GM21825 (cell line): ENCODE data around the gene SLC15A3.

Experiments
- ATAC-seq: cut with Tn5 transposase; IDR thresholded peaks from one replicate; pipeline ENCODE4 v1.9.1; 2021; ENCODE audit warnings: mild to moderate bottlenecking, moderate library complexity; ENCODE audit not compliant: unreplicated experiment

The SLC15A3 gene

DNA sequence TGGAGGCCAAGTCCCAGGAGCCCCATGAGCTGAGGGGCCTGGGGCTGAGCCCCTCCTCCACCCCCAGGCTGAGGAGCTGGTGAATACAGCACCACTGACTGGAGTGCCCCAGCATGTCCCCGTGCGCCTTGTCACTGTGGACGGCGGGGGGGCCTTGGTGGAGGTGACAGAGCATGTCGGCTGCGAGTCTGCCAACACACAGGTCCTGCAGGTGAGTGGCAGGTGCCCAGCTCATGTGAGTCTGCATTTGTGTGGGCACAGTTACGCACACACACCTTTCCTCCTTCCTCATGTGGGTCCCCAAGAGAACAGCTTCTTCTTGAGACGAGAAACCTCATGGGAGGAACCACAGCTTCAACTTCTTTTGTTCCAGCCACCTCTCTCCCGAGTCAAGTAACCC lies 20.1 kb downstream of the SLC15A3 start:
- ATAC-seq: no peak

DNA sequence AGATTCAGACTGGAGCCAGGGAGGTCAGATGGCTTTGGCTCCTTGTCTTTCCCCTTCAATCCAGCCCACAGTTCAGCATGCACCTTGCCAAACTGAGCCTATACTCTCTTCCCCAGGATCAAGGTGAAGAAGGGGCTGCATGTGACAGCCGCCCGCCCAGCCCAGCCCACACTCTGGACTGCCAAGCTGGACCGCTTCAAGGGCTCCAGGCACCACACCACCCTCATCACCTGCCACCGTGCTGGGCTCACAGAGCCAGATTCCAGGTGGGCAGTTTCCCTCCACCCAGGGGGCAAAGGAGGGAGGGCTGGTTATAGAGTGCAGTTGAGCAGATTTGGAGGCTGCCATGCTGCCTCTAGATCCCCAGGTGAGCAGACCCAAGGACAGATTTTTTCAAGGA lies 21.6 kb downstream of the SLC15A3 start:
- no peak for ATAC-seq

DNA sequence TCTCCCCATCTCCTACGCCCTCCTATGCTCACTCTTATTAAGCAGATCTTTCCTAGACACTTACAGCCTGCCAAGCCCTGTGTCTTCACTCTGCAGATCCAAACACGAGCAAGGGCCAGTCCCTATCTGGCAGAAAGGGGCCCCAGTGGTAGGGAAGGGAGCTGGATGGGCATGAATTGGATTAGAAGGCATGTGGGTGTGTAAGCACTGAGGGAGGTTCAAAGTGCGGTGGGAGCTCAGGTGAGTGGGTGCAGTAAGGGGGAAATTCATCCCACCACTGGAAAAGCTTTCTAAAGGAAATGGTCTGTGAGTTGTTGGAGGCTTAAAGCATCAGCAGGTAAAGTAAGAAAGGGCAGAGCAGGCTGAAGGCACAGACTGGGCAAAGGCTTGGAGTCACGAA lies 22.2 kb downstream of the SLC15A3 start:
- ATAC-seq: no peak

DNA sequence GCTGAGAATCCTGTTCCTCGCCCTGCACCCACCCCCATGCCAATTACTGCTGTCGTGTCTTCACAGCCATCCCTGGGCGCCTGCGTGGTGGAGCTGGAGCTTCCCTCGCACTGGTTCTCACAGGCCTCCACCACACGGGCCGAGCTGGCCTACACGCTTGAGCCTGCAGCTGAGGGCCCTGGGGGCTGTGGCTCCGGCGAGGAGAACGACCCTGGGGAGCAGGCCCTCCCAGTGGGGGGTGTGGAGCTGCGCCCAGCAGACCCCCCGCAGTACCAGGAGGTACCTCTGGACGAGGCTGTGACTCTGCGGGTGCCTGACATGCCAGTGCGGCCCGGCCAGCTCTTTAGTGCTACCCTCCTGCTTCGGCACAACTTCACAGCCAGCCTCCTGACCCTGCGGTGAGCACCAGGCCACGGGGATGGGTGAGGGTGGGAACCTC lies 23.4 kb downstream of the SLC15A3 start:
- ATAC-seq: no peak

DNA sequence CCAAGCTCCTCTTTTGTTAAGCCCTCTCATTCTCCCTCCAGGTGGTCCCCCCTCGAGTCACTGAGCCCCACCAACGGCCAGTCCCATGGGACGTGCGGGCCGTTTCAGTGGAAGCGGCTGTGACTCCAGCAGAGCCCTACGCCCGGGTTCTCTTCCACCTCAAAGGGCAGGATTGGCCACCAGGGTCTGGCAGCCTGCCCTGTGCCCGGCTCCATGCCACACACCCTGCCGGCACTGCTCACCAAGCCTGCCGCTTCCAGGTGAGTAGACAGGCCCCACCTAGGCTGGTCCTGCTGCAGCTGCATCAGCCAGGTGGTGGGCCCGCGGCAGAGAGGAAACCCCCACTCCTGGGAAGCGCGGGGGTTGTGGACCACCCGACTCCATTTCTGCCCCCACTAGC lies 24.4 kb downstream of the SLC15A3 start:
- ATAC-seq: no peak

DNA sequence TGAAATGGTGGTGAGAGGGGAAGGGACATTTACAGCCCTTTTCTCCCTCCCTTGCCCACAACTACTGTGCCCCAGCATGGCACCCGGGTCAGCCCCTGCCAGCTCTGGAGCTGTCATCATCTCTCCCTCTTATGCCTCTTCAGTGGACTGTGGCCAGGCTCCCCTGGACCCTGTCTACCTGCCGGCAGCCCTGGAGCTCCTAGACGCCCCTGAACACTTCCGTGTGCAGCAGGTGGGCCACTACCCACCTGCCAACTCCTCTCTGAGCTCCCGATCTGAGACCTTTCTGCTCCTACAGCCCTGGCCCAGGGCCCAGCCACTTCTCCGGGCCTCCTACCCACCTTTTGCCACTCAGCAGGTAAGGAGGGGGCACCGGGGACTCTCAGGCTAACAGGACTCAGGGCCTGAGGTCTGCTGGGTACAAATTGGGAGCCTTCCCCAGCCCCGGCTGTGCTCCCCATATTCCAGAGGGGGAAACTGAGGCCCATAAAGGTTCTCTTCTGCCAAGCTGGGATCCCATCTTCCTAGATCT lies 24.8 kb downstream of the SLC15A3 start:
- no peak for ATAC-seq

DNA sequence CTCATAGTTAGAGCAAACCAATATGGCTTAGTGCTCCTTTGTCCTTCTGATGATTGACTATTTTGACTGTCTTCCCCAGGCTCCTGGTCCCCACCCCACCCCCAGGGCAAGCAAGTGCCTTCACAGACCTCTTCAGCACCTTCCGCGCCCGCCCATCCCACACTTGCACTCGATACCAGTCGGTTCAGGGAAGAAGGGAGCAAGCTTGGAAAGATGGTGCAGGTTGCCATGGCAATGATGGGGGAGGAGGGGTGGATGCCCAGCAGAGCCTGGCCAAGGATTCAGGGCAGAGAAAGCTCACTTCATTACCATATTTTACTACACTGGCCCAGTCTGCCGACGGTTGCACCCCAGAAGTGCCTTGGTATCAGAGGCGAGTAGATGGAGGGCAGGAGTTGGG lies 25.5 kb downstream of the SLC15A3 start:
- ATAC-seq: no peak

DNA sequence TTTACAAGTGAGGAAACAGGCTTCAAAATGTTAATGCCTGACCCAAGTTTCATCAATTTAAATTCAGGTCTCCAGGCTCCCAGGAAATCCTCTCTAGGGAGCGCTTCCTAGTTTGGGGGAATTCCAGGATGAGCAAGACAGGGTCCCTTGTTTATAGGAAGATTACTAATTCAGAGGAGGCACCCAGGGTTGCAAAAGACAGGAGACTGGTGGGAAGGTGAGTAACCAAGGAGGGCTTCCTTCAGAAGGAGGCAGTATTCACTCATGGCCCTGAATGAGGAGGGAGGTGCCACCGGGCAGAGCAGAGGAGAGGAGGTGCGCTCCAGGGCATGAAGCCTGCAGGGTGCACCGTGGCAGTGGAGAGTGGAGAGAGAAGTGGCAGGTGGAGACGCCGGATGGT lies 26.1 kb downstream of the SLC15A3 start:
- no peak for ATAC-seq

DNA sequence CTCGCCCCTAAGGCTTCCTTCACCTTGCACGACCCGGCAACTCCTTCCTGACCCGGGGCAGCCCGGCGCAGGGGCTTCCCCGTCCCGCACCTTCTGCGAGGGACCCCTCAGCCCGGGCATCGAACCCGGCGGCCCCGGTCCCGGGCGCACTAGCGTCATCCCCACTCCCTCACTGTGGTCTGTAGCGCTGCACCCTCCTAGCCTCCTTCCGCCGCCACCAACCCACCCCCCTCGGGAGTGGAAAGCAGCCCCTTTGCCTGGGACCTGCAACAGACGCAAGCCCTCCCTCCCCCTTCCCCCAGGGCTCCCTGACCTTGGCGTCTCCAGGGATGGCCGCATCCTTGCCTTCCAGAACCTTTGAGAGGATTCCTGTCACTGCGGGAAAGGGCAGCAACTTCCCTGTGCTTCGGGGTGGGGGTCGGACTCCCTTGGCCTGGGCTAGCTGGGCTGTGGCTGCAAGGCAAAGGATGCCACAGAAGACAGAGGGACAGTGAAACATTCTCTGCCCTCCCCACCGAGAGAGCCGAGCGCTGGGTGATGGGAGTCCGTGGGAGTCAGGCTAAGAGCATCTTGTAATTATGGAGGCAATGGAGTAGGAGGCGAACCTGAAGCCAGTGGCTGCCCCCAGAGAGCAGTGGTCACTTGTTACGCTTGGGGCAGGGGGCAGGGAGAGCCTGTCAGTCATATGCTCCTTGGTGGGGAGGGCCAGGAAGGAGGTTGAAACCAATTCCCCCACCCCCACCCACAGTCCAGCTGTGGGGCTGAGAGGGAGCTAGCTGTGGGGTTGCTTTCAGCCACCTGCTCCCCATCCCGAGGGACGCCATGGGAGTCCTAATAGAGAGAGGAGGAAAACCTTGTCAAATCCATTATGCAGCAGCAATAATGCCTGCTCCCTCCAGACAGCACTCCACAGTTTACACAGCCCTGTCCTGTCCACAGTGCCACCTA lies 26.8 kb downstream of the SLC15A3 start:
- no peak for ATAC-seq

DNA sequence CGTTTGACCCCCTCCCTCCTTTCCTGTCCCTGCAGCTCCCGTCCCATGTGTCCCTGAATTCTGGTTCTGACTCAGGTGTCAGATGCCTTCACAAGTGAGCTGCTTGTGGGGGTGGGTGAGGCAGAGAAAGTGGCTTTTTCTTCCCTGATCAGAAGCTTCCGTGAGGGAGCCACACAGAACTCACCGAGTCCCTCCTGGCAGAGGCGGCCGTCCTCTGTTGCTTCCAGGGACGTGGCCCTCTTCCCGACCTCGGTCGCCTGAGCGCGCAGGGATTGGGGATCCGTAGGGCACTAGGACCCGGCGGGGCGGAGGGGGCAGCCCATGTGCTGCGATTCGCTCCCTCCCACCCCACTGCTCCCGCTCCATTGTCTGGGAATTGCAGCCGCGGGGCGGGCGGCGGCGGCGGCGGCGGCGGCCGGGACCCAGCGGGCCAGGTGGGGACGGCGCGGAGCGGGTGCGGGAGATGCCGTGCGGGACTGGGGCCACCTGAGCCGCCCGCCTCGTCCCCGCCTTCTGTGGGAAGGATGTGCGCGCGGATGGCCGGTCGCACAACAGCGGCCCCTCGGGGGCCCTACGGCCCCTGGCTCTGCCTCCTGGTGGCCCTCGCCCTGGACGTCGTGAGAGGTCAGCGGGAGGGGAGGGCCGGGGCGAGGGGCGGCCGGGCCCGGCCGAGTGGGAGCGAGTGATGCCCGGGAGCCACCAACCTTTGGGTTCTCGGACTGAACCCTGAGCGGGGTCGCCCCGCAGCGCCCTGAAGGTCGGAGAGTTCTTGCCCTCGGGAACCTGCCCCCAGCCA lies 27.7 kb downstream of the SLC15A3 start, which contains the start of gene TMEM132A:
Gene TMEM132A, plus strand, starts transcription at position 351 of the 796 bp plus-strand sequence. Its CDS starts 174 bp downstream, at position 525.
- no peak for ATAC-seq

DNA sequence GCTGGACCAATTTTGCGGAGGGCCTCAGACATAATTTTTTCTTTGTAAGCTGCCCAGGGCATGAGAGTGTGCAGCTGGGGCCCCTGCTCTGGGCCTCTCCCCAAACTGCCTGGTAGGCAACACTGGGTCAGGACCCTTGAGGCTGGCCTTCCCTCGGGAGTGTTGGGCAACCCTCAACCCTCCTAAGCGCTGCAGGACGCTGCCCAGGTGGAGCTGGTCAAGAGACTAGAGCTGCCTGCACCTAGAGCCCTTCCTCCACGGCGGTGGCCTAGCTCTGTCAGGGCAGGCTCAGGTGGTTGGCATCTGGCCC lies 28.2 kb downstream of the SLC15A3 start:
- no peak for ATAC-seq

DNA sequence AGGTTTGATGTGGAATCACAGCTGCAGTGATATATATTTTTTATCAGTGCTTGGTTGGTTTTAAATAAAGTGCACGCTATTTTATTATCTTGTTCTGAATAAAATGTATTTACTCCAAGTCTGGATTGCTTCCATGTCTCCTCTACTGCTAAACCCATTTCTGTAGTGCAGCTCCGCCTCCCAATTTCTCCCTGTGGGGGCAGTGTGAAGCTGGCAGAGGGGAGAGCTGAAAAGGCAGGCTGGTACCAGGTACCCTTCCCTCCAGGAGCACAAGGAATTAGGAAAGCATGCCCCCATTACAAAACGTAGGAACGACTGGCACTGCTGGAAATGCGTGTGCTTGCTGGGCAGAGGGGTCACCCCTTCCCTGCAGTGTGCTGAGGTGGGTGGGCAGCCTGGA lies 28.6 kb downstream of the SLC15A3 start:
- ATAC-seq: no peak

DNA sequence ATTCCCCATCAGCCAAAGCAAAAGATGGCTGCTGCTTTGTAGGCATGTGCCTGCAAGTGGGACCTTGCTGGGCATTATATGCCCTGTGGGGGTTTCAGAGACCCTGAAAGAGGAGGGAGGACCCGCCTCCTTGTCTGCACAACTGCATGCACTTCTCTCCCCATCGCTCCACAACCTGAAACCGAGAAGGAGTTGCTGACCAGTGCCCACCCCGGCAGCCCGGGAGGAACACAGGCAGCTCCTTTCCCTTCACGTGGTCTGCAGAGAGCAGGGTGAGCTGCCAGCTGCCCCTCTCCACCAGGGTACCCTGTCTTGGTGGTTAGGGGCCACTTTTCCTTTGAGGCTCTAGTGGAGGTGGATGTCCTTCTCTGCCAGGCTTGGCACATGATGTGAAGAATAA lies 29.1 kb downstream of the SLC15A3 start:
- ATAC-seq: no peak

DNA sequence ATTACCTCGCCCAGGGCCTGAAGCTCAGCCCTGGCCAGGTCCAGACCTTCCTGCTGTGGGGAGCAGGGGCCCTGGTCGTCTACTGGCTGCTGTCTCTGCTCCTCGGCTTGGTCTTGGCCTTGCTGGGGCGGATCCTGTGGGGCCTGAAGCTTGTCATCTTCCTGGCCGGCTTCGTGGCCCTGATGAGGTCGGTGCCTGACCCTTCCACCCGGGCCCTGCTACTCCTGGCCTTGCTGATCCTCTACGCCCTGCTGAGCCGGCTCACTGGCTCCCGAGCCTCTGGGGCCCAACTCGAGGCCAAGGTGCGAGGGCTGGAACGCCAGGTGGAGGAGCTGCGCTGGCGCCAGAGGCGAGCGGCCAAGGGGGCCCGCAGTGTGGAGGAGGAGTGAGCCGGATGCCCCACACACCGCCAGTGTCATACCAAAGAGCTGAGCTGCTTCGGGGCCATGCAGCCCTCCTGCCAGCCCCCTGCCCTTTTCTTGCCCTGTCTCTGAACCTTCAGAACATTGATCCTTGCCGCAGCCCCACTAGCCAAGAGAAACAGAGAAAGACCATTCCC lies 30.1 kb downstream of the SLC15A3 start:
- ATAC-seq: no peak

DNA sequence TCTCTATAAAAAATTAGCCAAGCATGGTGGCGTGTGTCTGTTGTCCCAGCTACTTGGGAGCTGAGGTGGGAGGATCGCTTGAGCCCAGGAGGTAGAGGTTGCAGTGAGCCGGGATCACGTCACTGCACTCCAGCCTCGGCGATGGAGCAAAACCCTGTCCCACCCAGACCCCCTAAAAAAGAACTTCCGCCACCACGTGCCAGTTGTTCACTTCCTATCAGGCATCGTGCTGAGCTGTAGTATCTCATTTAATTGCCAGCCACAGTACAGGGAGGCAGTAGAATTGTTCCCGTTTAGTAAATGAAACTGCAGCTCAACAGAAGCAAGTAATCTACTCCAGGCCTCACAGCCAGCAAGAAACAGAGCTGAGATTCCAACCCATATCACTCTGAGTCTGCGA lies 30.7 kb downstream of the SLC15A3 start:
- ATAC-seq: no peak

DNA sequence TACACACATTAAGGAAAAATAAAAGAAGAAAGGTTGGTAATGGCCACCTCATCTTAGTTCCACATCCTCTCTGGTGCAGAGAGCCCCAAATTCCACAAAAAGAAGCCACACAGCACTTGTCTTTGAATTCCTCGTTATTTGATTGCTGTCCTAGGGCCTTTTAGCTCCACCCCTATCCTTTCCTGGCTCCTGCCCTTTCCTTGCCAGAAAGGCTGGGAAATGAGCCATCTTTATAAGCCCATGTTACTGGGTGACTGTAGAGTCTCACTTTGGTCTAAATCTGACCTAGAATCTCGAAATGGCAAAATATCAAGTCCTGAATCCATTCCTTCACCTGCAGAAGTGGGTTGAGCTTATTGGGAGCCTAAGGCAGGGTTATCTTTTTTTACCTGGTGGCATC lies 32.0 kb downstream of the SLC15A3 start:
- ATAC-seq: no peak

DNA sequence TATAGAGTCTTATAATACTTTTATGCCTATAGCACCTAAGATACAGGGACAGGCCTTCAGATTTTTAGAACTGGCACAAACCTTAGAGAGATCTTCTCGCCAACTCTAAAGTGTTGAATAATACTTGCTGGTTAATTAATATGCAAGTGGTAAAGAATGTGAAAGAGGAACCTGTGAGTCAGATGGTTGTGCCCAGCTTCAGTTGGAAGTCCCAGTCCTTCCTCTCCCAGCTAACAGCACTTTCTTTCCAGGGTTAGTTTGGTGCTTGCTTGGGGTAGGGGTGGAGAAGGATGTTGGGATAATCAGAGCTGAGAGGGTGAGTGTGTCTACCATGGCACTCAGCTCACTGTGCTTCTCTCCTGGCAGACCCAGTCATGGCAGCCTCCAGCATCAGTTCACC lies 32.7 kb downstream of the SLC15A3 start:
- ATAC-seq: no peak

DNA sequence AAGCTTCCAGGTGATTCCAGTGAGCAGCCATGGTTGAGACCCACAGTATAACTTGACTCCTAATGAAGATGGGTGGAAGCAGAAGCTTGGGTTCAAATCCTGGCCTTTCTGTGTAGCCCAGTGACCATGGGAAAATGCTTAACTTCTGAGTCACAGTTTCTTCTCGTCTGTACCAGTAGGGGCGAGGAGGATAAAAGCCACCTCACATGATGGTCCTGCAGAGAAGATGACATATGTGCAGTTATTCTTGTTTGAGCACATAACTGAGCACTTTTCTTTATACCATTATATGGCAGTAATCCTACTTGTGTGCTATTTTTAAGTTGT lies 33.1 kb downstream of the SLC15A3 start:
- ATAC-seq: no peak

DNA sequence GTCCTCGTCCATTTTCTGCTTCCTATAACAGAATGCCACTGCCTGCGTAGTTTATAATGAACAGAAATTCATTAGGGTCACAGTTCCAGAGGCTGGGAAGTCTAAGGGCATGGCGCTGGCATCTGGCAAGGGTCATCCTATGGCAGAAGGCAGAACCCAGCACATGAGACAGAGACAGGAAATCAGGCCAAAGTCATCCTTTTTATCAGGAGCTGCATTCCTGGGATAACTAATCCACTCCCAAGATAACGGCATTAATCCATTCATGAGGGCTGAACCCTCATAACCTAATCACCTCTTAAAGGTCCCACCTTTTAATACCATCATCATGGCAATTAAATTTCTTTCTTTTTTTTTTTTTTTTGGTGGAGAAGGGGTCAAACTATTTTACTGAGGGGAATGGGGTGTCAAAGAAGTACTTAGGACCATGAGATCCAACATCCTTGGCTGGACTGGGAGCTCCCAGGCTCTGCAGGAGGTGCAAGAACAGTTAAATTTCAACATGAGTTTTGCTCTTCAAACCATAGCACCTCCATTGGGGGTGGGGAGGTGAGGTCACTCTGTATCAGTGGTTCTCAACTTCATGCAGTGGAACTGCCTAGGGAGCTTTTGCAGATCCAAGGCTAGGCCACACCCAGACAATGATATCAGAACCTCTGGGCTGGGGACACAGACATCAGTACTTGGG lies 33.6 kb downstream of the SLC15A3 start:
- no peak for ATAC-seq

DNA sequence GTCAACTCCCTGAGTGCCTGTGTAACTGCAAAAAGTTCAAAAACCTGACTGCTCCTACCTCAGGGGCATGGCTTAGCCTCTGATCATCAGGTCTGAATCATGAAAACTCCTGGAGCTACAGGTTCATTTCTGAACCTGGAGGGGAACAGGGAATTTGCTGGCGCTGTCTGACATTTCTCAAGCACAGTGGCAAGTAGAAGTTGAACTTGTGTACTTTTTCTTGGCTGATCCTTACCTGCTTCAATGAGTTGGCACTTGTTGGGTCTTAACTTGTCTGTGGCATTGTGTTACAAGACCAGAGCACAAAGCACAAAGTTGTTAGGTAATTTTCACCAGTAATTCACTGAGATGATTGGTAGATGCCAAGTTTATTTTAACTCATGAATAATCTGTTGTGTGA lies 34.7 kb downstream of the SLC15A3 start:
- ATAC-seq: no peak

DNA sequence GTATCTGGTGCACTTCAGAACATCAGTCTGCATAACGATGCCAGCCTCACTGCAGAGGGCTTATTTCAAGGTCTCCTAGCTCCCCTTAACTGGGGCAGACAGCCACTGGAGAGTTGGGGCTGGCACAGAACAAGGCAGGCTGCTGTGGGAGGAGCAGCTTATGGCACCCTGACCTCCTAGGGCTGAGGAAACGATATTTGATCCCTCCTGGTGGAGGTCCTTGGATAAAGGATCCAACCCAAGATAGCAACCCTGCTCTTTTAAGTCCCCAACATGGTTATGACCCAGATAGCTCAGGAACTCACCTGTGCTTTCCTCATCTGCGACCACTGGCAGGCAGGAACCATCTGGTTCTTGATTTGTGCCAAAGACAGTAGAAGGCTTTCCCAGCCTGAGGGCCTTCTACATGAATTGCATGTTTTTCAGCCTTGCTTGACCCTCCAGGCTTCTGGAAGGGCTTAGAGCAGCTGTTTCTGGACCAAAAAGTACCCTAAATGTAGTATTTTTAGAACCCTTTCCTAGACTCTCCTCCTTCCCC lies 35.2 kb downstream of the SLC15A3 start:
- ATAC-seq: no peak
